ENCODE measurements around the gene MYOD1.

DNA sequence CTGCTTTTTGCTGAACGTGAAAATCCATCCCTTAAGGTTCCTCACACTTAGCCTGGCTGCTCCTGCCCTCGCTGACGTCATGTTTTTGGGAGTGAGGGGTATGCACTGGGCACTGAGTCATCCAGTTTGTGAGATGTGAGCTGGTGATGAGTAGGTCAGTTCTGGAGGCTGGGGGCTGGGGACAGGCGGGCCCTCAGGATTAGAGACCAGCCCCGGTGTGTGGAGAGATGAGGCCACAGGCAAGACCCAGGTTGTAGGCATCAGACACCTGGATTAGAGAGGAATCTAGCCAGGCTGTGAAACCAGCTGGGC is 24.4 kb downstream of the MYOD1 start:
- TF ChIP-seq, protein P1, sequence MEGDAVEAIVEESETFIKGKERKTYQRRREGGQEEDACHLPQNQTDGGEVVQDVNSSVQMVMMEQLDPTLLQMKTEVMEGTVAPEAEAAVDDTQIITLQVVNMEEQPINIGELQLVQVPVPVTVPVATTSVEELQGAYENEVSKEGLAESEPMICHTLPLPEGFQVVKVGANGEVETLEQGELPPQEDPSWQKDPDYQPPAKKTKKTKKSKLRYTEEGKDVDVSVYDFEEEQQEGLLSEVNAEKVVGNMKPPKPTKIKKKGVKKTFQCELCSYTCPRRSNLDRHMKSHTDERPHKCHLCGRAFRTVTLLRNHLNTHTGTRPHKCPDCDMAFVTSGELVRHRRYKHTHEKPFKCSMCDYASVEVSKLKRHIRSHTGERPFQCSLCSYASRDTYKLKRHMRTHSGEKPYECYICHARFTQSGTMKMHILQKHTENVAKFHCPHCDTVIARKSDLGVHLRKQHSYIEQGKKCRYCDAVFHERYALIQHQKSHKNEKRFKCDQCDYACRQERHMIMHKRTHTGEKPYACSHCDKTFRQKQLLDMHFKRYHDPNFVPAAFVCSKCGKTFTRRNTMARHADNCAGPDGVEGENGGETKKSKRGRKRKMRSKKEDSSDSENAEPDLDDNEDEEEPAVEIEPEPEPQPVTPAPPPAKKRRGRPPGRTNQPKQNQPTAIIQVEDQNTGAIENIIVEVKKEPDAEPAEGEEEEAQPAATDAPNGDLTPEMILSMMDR (conservative IDR thresholded peaks at IDR 0.05; ENCODE audit: low read depth, low read length), result no peak
- no peak for TF ChIP-seq EZH2 (IDR thresholded peaks at IDR 0.05; ENCODE audit: low read length, unreplicated experiment)
- TF ChIP-seq EZH2phosphoT487 (IDR thresholded peaks at IDR 0.05; ENCODE audit: borderline replicate concordance, low read length), result no peak

Data from PC-3 (cell line).